ENCODE data around the gene PSD4.

The PSD4 gene

DNA sequence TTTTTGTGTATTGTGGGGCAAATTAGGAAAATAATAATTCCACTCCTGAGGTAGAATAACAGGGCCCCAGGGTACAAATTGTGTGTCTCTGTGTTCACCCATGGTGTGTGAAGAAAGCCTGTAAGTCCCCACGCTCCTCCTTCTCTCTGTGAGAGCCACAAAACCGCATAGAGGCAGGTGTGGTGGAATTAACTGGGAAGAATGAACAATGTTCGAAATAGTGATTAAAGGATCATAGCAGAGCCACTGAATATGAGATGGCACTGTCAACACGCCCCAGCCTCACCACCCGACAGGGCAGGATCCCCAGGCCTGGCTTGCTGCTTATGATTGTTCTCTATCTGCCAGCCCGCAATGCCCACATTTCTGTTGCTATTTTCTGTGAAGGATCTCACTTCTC, 32.3 kb upstream of the PSD4 start:
- no peak for DNase-seq (ENCODE audit: low read depth in 2 of 3, low spot score in 1 of 3)

DNA sequence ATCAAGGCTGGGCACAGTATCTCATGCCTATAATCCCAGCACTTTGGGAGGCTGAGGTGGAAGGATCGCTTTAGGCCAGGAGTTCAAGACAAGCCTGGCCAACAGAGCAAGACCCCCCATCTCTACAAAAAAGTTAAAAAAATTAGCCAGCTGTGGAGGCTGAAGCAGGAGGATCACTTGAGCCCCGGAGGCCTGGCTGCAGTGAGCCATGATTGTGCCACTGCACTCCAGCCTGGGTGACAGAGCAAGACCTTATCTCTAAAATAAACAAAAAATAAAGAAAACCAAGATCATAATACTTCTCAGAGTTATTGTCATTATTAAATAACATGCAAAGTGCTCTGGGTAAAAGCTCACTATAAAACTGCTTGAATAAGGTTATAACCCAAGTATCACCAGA, 31.5 kb upstream of the PSD4 start:
- DNase-seq (ENCODE audit: low read depth in 2 of 3, low spot score in 1 of 3): no peak

DNA sequence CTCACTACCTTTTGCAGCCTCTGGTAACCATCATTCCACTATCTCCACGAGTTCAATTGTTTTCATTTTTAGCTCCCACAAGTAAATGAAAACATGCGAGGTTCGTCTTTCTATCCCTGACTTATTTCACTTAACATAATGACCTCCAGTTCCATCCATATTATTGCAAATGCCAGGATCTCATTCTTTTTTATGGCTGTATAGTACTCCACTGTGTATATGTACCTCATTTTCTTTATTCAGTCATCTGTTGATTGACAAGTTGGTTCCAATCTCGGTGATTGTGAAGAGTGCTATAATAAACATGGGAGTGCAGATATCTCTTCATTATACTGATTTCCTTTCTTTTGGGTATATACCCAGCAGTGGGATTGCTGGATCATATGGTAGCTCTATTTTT, 29.5 kb upstream of the PSD4 start:
- no peak for DNase-seq (ENCODE audit: low read depth in 2 of 3, low spot score in 1 of 3)

DNA sequence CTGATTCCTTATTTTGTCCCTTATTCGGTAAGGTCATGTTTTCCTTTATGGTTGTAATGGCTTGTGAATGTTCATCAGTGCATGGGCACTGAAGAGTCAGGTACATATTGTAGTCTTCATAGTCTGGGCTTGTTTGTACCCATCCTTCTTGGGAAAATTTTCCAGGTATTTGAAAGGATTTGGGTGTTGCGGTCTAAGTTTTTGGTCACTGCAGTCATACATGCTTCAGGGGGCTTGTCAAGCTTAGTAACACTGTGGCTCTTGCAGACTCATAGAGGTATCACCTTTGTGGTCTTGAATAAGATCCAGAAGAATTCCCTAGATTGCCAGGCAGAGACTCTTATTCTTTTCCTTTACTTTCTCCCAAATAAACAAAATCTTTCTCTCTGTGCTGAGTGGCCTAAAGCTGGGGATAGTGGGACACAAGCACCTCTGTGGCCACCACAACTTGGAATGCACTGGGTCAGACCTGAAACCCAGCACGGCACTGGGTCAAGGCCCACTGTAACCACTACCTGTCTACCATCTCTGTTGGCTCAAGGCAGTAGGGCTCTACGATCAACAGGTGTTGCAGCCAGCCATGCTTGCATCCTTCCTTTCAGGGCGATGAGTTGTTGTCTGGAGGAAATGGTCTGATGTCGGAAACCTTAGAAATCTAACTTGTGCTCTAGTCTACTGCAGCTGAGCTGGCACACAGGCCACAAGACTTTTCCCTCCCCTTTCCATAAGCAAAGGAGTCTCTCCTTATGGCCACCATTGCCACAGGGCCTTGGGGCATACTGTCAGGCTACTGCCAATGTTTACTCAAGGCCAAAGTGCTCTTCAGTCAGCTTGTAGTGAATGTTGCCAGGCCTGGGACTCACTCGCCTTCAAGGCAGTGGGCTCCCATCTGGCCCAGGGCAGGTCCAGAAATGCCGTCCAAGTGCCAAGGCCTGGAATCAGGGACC, 24.9 kb upstream of the PSD4 start:
- DNase-seq (ENCODE audit: low read depth in 2 of 3, low spot score in 1 of 3): no peak

DNA sequence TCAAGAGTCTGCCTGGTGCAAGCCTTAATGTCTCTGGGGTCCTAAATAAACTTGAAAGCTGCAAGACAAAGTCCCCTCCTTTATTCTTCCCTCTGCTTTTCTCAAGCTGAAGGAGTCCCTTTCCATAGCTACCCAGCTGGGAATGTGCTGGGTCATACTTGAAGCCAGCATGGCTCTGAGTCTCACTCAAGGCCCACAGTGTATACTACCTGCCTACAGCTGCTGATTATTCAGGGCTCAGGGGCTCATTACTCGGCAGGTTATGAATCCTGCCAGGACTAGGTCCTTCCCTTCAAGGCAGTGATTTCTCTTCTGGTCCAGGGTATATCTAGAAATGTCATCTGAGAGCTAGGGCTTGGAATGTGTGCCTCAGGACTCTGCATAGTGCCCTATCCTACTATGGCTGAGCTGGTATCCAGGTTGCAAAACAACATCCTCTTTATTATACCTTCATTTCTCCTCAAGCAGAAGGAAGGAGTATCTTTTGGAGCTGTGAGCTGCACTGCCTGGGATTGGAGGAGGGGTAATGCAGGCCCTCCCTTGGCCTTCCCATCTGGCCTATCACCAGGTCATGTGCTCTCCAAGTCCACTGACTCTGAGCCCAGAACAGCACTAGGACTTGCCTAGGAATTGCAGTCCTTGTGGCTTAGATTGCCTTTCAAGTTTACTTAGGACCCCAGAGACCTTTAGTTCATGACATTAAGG, 24.1 kb upstream of the PSD4 start:
- DNase-seq (ENCODE audit: low read depth in 2 of 3, low spot score in 1 of 3): no peak

DNA sequence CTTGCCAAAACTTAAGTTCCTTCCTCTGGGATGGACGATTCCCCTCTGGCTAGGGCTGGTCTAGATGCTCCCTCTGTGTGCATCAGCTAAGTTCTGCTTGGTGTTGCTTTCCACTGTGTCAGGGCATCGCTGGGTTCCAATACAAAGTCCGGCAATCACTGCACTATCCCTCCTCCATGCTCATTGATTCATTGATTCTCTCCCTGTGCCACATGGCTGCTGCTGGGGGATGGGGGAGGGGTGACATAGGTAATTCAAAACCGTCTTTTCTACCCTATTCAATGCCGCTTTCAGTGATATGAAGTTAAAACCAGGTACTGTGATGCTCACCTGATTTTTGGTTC, 23.5 kb upstream of the PSD4 start:
- no peak for DNase-seq (ENCODE audit: low read depth in 2 of 3, low spot score in 1 of 3)

DNA sequence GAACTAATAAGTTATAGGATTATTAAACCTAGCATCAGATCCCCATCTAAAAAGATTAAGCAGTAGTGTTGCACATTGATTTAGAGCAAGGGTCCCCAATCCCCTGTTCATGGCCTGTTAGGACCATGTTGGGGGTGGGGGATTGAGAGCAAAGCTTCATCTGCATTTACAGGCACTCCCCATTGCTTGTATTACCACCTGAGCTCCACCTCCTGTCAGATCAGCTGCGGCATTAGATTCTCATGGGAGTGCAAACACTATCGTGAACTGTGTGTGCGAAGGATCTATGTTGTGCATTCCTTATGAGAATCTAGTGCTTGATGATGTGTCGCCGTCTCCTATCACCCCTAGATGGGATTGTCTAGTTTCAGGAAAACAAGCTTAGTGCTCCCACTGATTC, 18.4 kb upstream of the PSD4 start:
- no peak for DNase-seq (ENCODE audit: low read depth in 2 of 3, low spot score in 1 of 3)

DNA sequence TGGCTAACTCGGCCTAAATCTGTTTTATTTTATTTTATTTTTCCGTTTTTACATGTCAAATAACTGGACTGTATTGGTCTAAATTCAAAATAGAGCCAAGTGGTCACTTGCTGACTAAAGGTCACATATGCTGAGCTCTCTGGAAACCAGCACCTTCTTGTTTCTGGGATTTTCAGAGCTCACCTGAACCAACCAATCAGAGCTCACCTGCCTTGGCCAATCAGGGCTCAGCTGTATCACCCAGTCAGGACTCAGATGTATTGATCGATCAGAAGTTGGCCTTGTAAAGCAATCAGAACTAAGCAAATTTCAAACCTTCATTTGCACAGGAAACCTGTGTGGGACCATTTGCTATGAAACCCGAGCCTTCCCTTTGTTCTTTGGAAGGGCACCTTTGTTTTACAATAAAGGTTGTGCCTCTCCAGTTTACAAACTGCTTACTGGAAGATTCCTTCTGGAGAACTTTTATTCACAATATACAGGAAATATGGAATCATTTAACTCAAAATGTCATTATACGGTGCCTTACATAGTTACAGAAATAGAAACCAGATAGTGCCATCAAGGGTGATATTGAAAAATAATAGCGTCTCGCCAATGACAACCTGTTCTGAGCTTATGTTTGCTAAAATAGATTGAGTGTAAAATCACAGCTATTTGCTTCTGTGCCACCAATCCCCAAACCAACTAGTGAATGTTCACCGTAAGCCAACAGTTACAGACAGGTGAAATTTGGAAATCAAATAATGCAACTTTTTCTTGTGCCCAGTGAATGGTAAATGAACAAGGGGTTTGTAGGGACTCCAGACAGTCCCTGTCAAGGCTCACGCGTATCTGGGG, 17.3 kb upstream of the PSD4 start:
- DNase-seq (ENCODE audit: low read depth in 2 of 3, low spot score in 1 of 3): no peak

DNA sequence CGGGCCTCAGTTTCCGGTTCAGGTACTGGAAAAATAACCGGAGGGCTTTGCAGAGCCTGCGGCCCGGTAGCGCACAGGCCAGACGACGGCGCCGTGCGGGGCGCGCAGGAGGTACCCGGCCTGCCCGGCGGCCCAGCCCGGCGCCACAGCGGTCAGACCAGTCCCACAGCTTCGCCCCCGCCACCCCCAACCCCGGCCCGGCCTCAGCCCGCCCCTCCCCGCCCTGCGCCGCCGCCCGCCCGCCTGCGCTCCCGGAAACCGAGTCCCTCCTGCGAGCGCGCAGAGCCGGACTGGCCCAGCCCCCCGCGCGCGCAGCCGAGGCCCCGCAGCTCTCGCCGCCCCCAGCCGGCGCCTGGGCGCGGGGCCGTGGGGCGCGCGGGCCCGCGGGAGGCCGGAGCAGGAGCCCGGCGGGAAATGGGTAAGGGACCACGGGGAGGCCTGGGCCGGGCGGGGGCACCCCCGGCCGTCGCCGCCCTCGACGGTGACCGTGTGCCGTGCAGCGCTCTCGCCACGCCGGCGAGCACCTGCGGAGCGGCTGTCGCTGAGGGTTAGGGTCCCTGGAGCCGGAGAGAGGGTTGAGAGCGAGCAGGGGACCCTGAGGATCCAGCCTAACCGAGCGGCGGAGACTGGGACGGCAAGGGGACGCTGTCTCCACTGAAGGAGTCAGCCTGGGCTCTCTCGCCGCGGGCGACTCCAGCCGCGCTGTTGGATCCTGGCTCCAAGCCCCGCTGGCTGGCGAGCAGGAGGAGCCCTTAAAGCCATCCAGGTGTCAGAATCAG, 16.5 kb upstream of the PSD4 start:
- no peak for DNase-seq (ENCODE audit: low read depth in 2 of 3, low spot score in 1 of 3)

DNA sequence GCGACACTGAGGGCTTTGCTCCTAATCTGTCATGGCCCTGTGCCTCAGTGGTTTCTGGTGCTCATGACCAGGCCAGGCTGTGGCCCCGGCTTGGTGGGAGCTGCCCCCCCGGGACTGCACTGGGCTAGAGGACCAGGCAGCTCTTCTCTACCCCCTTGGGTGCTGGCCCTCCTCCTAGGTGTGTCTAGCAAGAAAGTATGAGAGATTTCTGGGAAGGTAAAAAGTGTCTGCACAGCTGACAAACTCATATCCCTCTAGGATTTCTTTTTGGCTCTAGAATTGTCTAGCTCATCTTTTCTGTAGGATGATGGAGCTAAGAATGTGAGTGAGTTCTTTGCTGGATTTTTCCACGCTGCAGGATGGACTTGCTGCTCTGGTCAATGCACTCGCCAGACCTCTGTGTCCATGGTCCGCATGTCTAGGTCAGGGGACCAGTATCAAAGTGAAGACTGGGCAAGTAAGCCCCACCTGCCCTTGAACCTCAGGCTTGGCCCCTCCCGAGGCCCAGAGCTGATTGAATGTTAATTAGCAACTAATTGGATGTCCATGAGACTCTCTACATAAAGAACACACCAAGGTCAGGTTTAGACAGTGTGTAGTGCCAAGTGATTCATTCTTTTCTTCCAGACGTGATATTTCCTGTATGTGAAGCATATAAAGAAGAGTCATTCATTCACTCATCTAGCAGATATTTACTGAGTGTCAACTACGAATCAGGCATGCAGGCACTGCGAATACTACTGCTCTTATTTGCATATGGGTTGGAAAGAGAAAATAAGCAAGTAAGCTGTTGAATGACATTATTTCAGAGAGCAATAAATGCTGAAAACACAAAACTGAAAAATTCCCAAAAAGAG, 15.6 kb upstream of the PSD4 start:
- DNase-seq (ENCODE audit: low read depth in 2 of 3, low spot score in 1 of 3): no peak

DNA sequence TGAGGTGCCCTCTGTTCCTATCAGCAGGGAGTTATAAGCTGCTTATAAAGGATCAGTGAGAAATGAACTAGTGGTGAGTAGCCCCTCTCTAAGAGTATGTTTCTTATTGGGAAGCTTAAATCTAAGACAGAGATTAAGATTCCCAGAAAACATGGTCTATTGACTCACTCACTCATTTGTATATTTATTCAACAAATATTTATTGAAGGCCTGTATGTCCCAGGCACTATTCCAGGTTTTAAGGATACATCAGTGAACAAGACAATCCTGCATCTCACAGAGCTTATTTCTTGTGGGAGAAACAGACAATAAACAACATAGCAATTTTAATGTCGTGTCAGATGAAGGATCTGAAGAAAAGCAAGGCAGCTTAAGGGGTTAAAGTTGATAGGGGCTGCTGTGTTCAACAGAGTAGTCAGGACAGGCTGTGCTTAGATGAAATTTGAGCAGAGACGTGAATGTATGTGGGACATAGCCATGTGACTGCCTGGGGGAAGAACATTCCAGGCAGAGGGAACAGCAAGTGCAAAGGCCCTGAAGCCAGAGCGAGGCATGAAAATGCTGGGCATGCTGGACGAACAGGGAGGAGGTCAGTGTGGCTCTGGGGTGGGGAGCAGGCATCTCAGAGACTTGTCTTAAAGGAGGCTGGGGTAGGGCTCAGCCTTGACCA, 14.8 kb upstream of the PSD4 start:
- no peak for DNase-seq (ENCODE audit: low read depth in 2 of 3, low spot score in 1 of 3)

DNA sequence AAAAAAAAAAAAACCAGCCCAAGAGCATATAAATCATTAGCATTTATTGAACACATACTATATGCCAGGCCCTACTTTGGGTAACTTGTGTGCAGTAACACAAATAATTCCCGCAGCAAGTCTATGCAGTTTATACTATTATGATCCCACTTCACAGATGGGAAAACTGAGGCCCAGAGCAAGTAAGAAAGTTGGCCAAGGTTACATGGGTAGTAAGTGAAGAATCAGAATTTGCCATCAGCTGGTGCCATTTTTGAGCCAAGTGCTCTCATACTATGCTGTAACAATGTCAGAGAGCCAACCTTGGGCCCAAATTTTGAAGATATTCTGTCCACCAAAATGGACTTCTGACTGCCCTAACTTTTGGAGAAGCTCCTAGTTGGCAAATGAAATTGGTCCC, 13.5 kb upstream of the PSD4 start:
- DNase-seq (ENCODE audit: low read depth in 2 of 3, low spot score in 1 of 3): no peak

DNA sequence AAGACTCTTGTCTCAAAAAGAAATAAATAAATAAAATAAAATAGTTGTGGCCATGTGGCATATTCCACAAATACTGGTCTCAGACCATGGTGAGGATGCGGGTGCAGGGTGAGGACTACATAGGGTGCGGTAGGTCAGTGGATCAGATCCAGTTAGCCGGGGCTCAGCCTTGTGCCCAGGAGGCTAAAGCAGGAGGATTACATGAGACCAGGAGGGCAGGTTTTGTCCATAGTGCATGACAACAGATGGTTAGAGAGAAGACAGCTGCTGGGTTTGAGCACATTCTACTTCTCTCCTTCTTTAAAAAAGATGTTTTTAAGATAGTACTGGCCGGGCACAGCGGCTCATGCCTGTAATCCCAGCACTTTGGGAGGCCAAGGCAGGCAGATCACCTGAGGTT, 12.8 kb upstream of the PSD4 start:
- DNase-seq (ENCODE audit: low read depth in 2 of 3, low spot score in 1 of 3): no peak

DNA sequence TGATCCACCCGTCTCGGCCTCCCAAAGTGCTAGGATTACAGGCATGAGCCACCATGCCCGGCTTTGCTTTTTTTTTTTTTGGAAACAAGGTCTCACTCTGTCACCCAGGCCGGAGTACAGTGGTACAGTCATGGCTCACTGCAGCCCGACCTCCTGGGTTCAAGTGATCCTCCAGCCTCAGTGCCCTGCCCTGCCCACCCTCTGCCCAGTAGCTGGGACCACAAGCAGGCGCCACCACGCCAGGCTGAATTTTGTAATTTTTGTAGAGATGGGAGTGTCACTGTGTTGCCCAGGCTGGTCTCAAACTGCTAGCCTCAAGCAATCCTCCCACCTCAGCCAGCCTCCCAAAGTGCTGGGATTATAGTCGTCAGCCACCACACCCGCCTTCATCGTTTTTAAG, 11.6 kb upstream of the PSD4 start:
- DNase-seq (ENCODE audit: low read depth in 2 of 3, low spot score in 1 of 3): no peak

DNA sequence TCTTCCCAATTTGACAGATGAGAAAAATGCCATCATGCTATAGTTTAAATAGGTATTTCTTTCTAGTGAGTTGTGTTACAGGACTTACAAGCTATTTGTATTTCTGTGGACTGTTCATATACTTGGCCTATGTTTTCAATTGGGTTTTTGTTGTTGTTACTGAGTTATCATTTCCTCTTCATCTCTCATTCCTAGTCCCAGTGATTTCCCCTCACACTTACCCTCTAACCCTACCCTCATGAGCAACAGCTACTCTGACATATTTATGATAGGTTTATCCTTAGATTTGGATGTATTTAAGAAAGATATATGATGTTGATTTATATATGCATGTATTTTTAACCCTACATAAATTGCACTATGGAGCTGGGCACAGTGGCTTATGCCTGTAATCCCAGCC, 10.9 kb upstream of the PSD4 start:
- no peak for DNase-seq (ENCODE audit: low read depth in 2 of 3, low spot score in 1 of 3)

DNA sequence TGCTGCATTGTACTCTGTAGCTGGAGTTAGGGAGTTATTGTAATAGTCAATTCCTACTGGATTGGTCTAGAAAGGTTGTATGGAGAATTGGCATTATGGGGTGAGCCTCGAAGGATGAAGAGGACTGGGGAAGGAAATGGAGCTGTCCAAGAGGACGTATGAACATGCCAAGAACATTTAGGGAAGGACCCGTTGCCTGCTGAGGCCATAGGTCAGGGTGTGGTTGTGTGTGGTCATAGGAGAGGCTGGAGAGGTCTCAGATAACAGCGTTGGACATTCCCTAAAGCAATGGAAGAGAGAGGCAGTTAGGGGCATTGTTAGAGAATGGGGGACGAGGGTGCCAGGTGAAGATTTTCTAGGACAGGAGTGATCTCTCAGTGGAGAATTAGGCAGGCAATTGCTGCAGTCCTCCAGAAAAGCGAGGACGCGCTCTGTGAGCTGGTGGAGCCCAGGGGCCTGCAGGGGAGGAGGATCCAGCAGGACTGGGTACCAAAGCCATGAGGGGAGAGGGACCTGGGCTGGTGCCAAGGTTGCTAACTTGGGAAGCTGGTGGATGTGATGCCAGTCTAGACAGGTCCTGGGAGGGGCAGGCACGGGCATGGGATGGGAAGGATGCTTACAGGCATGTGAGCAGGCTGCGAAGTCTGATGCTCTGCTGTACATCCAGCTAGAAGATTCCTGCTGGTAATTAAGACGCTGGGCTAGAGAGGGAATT, 9.4 kb upstream of the PSD4 start:
- DNase-seq (ENCODE audit: low read depth in 2 of 3, low spot score in 1 of 3): no peak

DNA sequence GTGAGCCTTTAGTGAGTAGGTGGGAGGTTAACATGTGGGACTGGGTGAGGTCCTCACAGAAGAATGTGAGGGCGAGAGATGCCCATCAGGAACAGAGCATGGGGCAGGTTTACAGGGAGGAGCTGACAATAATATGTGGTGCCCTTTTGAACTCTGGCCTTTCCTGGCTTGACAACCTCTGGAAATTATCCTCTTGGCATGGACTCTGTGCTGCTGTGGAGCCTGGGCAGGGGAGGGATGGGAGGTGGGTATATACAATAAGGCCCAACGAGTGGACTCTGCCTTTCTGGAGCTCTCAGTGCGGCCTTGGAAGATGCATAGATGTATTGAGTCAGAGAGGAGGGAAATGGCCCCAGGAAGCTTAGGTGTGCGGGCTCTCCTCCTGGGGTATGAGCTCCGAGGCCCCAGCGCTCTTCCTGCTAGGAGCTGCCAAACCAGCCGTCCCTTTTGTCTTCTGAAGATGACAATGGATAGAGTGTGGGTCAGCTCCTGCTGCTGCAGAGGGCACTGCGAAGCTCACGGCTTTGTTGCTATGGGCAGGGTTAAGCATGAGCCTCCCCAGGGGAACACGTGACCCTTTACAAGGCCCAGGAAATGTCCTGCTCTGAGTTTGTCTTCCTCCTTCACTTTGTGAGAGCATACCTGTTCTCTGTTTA, 8.7 kb upstream of the PSD4 start:
- no peak for DNase-seq (ENCODE audit: low read depth in 2 of 3, low spot score in 1 of 3)

DNA sequence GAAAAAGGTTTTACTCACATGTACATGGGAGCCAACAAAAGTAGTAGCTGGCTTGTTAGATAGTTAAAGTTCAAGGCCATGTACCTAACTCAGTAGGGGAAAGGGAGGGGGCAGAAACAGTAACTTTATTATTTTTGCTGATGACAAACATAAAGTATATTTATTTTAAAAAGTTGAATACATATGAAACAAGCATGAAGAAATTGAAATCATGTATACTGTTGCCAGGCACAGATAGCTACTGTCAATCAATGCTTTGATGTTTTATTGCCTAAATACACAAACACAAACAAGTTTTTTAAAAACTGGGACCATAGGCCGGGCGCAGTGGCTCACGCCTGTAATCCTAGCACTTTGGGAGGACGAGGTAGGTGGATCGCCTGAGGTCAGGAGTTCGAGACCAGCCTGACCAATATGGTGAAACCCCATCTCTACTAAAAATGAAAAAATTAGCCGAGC, 7.6 kb upstream of the PSD4 start:
- DNase-seq (ENCODE audit: low read depth in 2 of 3, low spot score in 1 of 3): no peak
